HepG2 (cell line): ENCODE results near the gene TRPC3. TPM values are rescaled to one million over a fixed set of nuclear protein-coding genes. Genes with fewer than 3 reads are reported as not detected.

ENCODE experiments used
- ATAC-seq: fragments of 200-7000 bp; cut with Tn5 transposase; 3 replicates; pipeline ENCODE4 v1.9.1; 2020; ENCODE audit warnings: mild to moderate bottlenecking, moderate library complexity
- BruUV-seq: library from RNA; stranded (reverse); fragments of 400-500 nt; replicated peaks from 2 replicates; lab custom pipeline; 2021; lab: Mats Ljungman, UMichigan
- CTCF ChIA-PET: fragments of 300-600 bp; formaldehyde crosslinking; extraction: SDS; loops from one replicate; lab custom pipeline; 2021; ENCODE audit warnings: low total read pairs, inconsistent platforms, low intra/inter-chr PET ratio; lab: Yijun Ruan, JAX
- POLR2A ChIA-PET: fragments of 350-600 bp; sonication (Branson Sonifier 250); formaldehyde crosslinking; loops from one replicate; lab custom pipeline; 2020; ENCODE audit warnings: antibody characterized with exemption, inconsistent platforms; lab: Yijun Ruan, JAX
- DNase-seq: peaks from one replicate; pipeline ENCODE4 v3.0.0-alpha.2; 2015; ENCODE audit warnings: low spot score
- FAIRE-seq: peaks from 3 replicates; lab custom pipeline; 2011; peaks lifted over from hg19 to GRCh38; lab: Jason Lieb, UNC
- H2AFZ ChIP-seq: one replicate; pipeline ENCODE4 v1.6.1; 2011; ENCODE audit warnings: low read length, inconsistent platforms
- H3K27ac ChIP-seq: fragments of 300-600 bp; 3 replicates; pipeline ENCODE4 v1.8.0; 2011; ENCODE audit warnings: mixed run types, mild to moderate bottlenecking, mixed read lengths, low read length, inconsistent platforms; ENCODE audit not compliant: insufficient read depth; ENCODE audit errors: extremely low read length
- H3K27me3 ChIP-seq, 2 experiments: fragments of 200-600 bp in 1 of 2; 2 replicates in 1 of 2; 3 replicates in 1 of 2; pipeline versions ENCODE4 v1.6.0 to v1.8.0; 2011; ENCODE audit warnings: low read length in 2 of 2, mild to moderate bottlenecking in 2 of 2, moderate library complexity in 2 of 2, inconsistent platforms in 1 of 2; ENCODE audit not compliant: insufficient read depth in 2 of 2, control insufficient read depth in 1 of 2
- H3K36me3 ChIP-seq, 2 experiments: fragments of 200-600 bp in 1 of 2; replicated peaks in 1 of 2; 2 replicates in 1 of 2; 3 replicates in 1 of 2; pipeline versions ENCODE4 v1.5.1 to v1.8.0; 2011; ENCODE audit warnings: low read length in 2 of 2, inconsistent platforms in 1 of 2; ENCODE audit not compliant: insufficient read depth in 2 of 2, control insufficient read depth in 1 of 2
- H3K4me1 ChIP-seq: 2 replicates; pipeline ENCODE4 v1.5.1; 2012; ENCODE audit warnings: low read length, inconsistent platforms; ENCODE audit not compliant: insufficient read depth
- H3K4me2 ChIP-seq: 2 replicates; pipeline ENCODE4 v1.6.0; 2011; ENCODE audit warnings: low read depth, low read length, inconsistent platforms
- H3K4me3 ChIP-seq, 3 experiments: fragments of 200-600 bp in 1 of 3; sonication (generic), shearing (Covaris generic) in 1 of 3; replicated peaks in 1 of 3; 2 replicates each; pipeline ENCODE4 v1.5.1; 2011 to 2016; ENCODE audit warnings: low read length in 3 of 3, inconsistent platforms in 2 of 3, low read depth in 2 of 3, mild to moderate bottlenecking in 2 of 3, control low read depth in 1 of 3, mixed read lengths in 1 of 3; ENCODE audit not compliant: insufficient read depth in 1 of 3
- H3K79me2 ChIP-seq: one replicate; pipeline ENCODE4 v1.6.1; 2011; ENCODE audit warnings: low read length, inconsistent platforms; ENCODE audit not compliant: insufficient read depth
- H3K9ac ChIP-seq: 2 replicates; pipeline ENCODE4 v1.6.0; 2011; ENCODE audit warnings: mild to moderate bottlenecking, low read depth, low read length, inconsistent platforms; ENCODE audit not compliant: insufficient read depth
- H3K9me3 ChIP-seq: 2 replicates; pipeline ENCODE4 v1.5.1; 2012; ENCODE audit warnings: mild to moderate bottlenecking, low read length
- H4K20me1 ChIP-seq: 2 replicates; pipeline ENCODE4 v1.6.0; 2011; ENCODE audit warnings: inconsistent platforms, mild to moderate bottlenecking, low read length, moderate library complexity; ENCODE audit not compliant: insufficient read depth
- ARID4A ChIP-seq: sonication (generic); formaldehyde crosslinking; IDR thresholded peaks from 2 replicates; pipeline ENCODE4 v1.5.0; 2020; ENCODE audit warnings: mild to moderate bottlenecking, missing genetic modification reagents, borderline replicate concordance
- HNRNPK ChIP-seq: fragments of 200-400 bp; formaldehyde crosslinking; IDR thresholded peaks from 2 replicates; pipeline ENCODE4 v1.6.1; 2018; ENCODE audit warnings: low read length, low read depth, moderate library complexity, mild to moderate bottlenecking; ENCODE audit not compliant: poor library complexity, severe bottlenecking
- MIER2 ChIP-seq: IDR thresholded peaks from 2 replicates; pipeline ENCODE4 v1.6.1; 2016; ENCODE audit warnings: missing biosample characterization, missing genetic modification reagents
- PAX8 ChIP-seq: sonication (generic); formaldehyde crosslinking; IDR thresholded peaks from 2 replicates; pipeline ENCODE4 v1.8.0; 2022; ENCODE audit warnings: mild to moderate bottlenecking, missing genetic modification reagents, borderline replicate concordance
- REXO4 ChIP-seq: sonication (generic); formaldehyde crosslinking; IDR thresholded peaks from 2 replicates; pipeline ENCODE4 v1.8.0; 2022; ENCODE audit warnings: missing genetic modification reagents, mild to moderate bottlenecking, borderline replicate concordance
- TEAD3 ChIP-seq: optimal IDR thresholded peaks from 2 replicates; pipeline ENCODE3; 2016; ENCODE audit warnings: borderline replicate concordance
- ZNF276 ChIP-seq: sonication (generic); formaldehyde crosslinking; IDR thresholded peaks from 2 replicates; pipeline ENCODE4 v1.4.0; 2020; ENCODE audit warnings: mild to moderate bottlenecking, low read depth, missing genetic modification reagents
- ZNF639 ChIP-seq: conservative IDR thresholded peaks from 2 replicates; pipeline ENCODE4 v1.6.1; 2018; ENCODE audit warnings: missing genetic modification reagents
- WGBS: methylation state at CpG from one replicate; pipeline ENCODE4 v1.1.6; 2017; ENCODE audit warnings: low lambda C conversion rate; 5-methylcytosine and 5-hydroxymethylcytosine counted together
- in situ Hi-C: cut with HindIII; loops from 2 replicates; pipeline ENCODE4 v1.10.0; 2017; ENCODE audit warnings: low pct_unique_long_range_greater_than_20kb; ENCODE audit not compliant: extremely low pct_ligation_motif_present
- intact Hi-C: fragments of 100-400 bp; cut with micrococcal nuclease; formaldehyde crosslinking; loops from one replicate; pipeline ENCODE4 v1.10.0; 2022; ENCODE audit not compliant: unreplicated experiment
- polyA plus RNA-seq, 8 experiments: library from polyadenylated mRNA; depleted of rRNA in 3 of 8; stranded (reverse) in 7 of 8; unstranded in 1 of 8; fragments of >200 nt; fragmentation: Illumina TruSeq in 4 of 8; extraction: Trizol in 4 of 8; gene quantifications; 2 replicates each; pipeline versions ENCODE4 v1.2.1 to v1.2.3, GENCODE V29; 2011 to 2016; ENCODE audit warnings: low read depth in 4 of 8, missing spikeins in 1 of 8, mixed read lengths in 1 of 8; ENCODE audit not compliant: insufficient read depth in 1 of 8
- total RNA-seq, 5 experiments: library from RNA; depleted of rRNA; stranded (reverse); fragments of >200 nt; fragmentation: Illumina TruSeq; extraction: Trizol; gene quantifications; 2 replicates each; pipeline ENCODE4 v1.2.3, GENCODE V29; 2016; ENCODE audit warnings: low read depth in 1 of 5

TRPC3 gene
- total and polyA plus RNA-seq, 2 of the 13 experiments (the other 11 are each of a cell fraction or from before 2014, with no cell fraction given) = not detected

- POLR2A ChIA-PET = interaction anchor here (0.9 kb wide), 1 partner anchor 1869 kb away, joined by 3 read pairs; no protein-coding TSS in a partner anchor
- no peak overlapping the region for H3K4me2 ChIP-seq
These were observed 78.3 kb downstream of the TRPC3 start for GRCh38 chr4:121873604-121874003.

More at GRCh38 chr4:121873604-121874003, 78.3 kb downstream of the TRPC3 start:
- Histone ChIP-seq H3K27ac (no peak overlapping the region), H3K27me3 (no peaks in the 10 kb centered on the region; a peak in 1 of 5 replicates), H3K9me3 (no peaks in the 10 kb centered on the region), H3K36me3 (no peaks in the 10 kb centered on the region), H2AFZ (no peak overlapping the region), H3K9ac (no peak overlapping the region), H3K4me3 (no peak overlapping the region), H4K20me1 (no peaks in the 10 kb centered on the region), H3K4me1 (peaks cover 14% of the 10 kb centered on the region), H3K79me2 (no peaks in the 10 kb centered on the region)
- DNase-seq (no peak), FAIRE-seq (no peak), ATAC-seq (no peak)
- WGBS = 0% methylated on average over 3 of the region's 3 CpGs
- no TSS peak for BruUV-seq
- in situ Hi-C loops = no loop called here
- CTCF ChIA-PET = no interaction called here
- TF ChIP-seq ZNF639 (CRISPR knock-in tag) (no peak), ARID4A (CRISPR knock-in tag) (no peak), TEAD3 (CRISPR knock-in tag) (no peak), MIER2 (CRISPR knock-in tag) (no peak), ZNF276 (no peak), REXO4 (CRISPR knock-in tag) (no peak), HNRNPK (no peak), PAX8 (no peak)
- intact Hi-C loops = loop anchor here (5.0 kb wide), 1 partner anchor 176 kb away; the partner anchor contains the start of gene ANXA5
